Posterior vena cava (tissue), 2 donors: ENCODE data around the gene TAGLN2. TPM values are rescaled to one million over a fixed set of nuclear protein-coding genes. Genes with fewer than 3 reads are reported as not detected.

Experiments used
- DNase-seq: peaks from one replicate; pipeline ENCODE4 v3.0.0-alpha.2; 2020; ENCODE audit warnings: low spot score
- intact Hi-C, 2 donors: fragments of 100-400 bp; cut with DNase I; formaldehyde crosslinking; loops; one replicate each; pipeline versions ENCODE4 v1.14.1 to v1.14.2; 2022 to 2023
- total RNA-seq, 2 donors: library from RNA; stranded (reverse); fragmentation: NEBNext Ultra II Directional; extraction: Animal tissue kit (Norgen Biotek cat#: 25700); gene quantifications; one replicate each; pipeline ENCODE4 v1.2.1, GENCODE V29; 2021
- donor health status: DM: yes; HTN: yes; CAD: no.
- donor health status: DM: yes; HTN: yes; CAD: no.

Gene TAGLN2
- total RNA-seq, 2 donors from 2014 or later = 237 to 244 TPM

- no peak for DNase-seq
- intact Hi-C loops = no loop called here
Observed at GRCh38 chr1:159927849-159928431, 2.6 kb upstream of the TAGLN2 start.

- intact Hi-C loops = no loop called here
- no peak for DNase-seq
Observed at GRCh38 chr1:159927211-159927848, 2.0 kb upstream of the TAGLN2 start.

GRCh38 chr1:159925719-159926078, 392 bp upstream of the TAGLN2 start:
- no peak for DNase-seq
- intact Hi-C loops = no loop called here

- intact Hi-C loops = no loop called here
- DNase-seq = peak; percentile 97
Observed at GRCh38 chr1:159924025-159924790, 1.1 kb downstream of the TAGLN2 start.

GRCh38 chr1:159923203-159924024, 1.9 kb downstream of the TAGLN2 start:
- intact Hi-C loops = no loop called here
- peak; percentile 96 for DNase-seq

GRCh38 chr1:159922511-159923202, 2.6 kb downstream of the TAGLN2 start:
- intact Hi-C loops = no loop called here
- DNase-seq = peak; percentile 88

- intact Hi-C loops = no loop called here
- no peak for DNase-seq
Observed at GRCh38 chr1:159921700-159922504, 3.4 kb downstream of the TAGLN2 start.

- no peak for DNase-seq
- intact Hi-C loops = no loop called here
Observed at GRCh38 chr1:159921251-159921650, 4.1 kb downstream of the TAGLN2 start.

GRCh38 chr1:159920651-159921050, 4.7 kb downstream of the TAGLN2 start:
- intact Hi-C loops = no loop called here
- DNase-seq = no peak

GRCh38 chr1:159920202-159920601, 5.1 kb downstream of the TAGLN2 start:
- no peak for DNase-seq

GRCh38 chr1:159919236-159919865, 6.0 kb downstream of the TAGLN2 start:
- DNase-seq = no peak
- intact Hi-C loops = no loop called here

More at GRCh38 chr1:159920202-159920601, 5.1 kb downstream of the TAGLN2 start:
- intact Hi-C loops = no loop called here

- intact Hi-C loops = no loop called here
- no peak for DNase-seq
Observed at GRCh38 chr1:159918352-159919200, 6.7 kb downstream of the TAGLN2 start.

- intact Hi-C loops = no loop called here
- DNase-seq = peak; percentile 46
Observed at GRCh38 chr1:159917533-159918351, 7.6 kb downstream of the TAGLN2 start.

- DNase-seq = peak; percentile 76
- intact Hi-C loops = no loop called here
Observed at GRCh38 chr1:159916242-159917051, 8.9 kb downstream of the TAGLN2 start.

GRCh38 chr1:159915571-159916241, 9.6 kb downstream of the TAGLN2 start:
- DNase-seq = peak; percentile 37
- intact Hi-C loops = no loop called here
